ENCODE results near the gene C15orf62. TPM values are rescaled to one million over a fixed set of nuclear protein-coding genes. Genes with fewer than 3 reads are reported as not detected.

C15orf62 gene
- total and polyA plus RNA-seq, 5 donors, result 0.17 to 0.41 (median 0.28) TPM

- no peak for DNase-seq
- intact Hi-C loops (cut with DNase I), result no loop called here
- ATAC-seq, result peak in 1 of 2 donors; percentile 26
- WGBS, result 83% methylated on average over 17 of the region's 17 CpGs
- Histone ChIP-seq H3K4me3 (ENCODE audit: low read length) (no peak overlapping the region), H3K4me1 (ENCODE audit: control insufficient read depth, insufficient read depth, low read length) (peaks cover 3% of the 10 kb centered on the region), H3K9me3 (ENCODE audit: control insufficient read depth, low read length) (no peaks in the 10 kb centered on the region), H3K27ac (ENCODE audit: low read length) (no peak overlapping the region), H3K27me3 (ENCODE audit: control insufficient read depth, insufficient read depth) (no peaks in the 10 kb centered on the region)
These were observed 454 bp downstream of the C15orf62 start for GRCh38 chr15:40770147-40770721.

- H3K4me1 ChIP-seq (ENCODE audit: control insufficient read depth, insufficient read depth, low read length), result peaks cover 3% of the 10 kb centered on the region
- H3K27me3 ChIP-seq (ENCODE audit: control insufficient read depth, insufficient read depth), result no peaks in the 10 kb centered on the region
- WGBS, result 94% methylated on average over 5 of the region's 5 CpGs
- DNase-seq (no peak), ATAC-seq (no peak)
- no peak overlapping the region for H3K27ac ChIP-seq (ENCODE audit: low read length)
- no peaks in the 10 kb centered on the region for H3K9me3 ChIP-seq (ENCODE audit: control insufficient read depth, low read length)
- intact Hi-C loops (cut with DNase I), result no loop called here
- H3K4me3 ChIP-seq (ENCODE audit: low read length), result no peak overlapping the region
These were observed 1.5 kb downstream of the C15orf62 start for GRCh38 chr15:40771242-40771641.

- peaks cover 3% of the 10 kb centered on the region for H3K4me1 ChIP-seq (ENCODE audit: control insufficient read depth, insufficient read depth, low read length)
- H3K9me3 ChIP-seq (ENCODE audit: control insufficient read depth, low read length), result no peaks in the 10 kb centered on the region
- intact Hi-C loops (cut with DNase I), result no loop called here
- DNase-seq, result peak in 1 of 3 donors; percentile 45
- no peak overlapping the region for H3K4me3 ChIP-seq (ENCODE audit: low read length)
- whole genome bisulfite sequencing, result 91% methylated on average over 13 of the region's 13 CpGs
- no peak for ATAC-seq
- H3K27me3 ChIP-seq (ENCODE audit: control insufficient read depth, insufficient read depth), result no peaks in the 10 kb centered on the region
- no peak overlapping the region for H3K27ac ChIP-seq (ENCODE audit: low read length)
These were observed 2.2 kb downstream of the C15orf62 start for GRCh38 chr15:40772014-40772413.

- no peak overlapping the region for H3K4me3 ChIP-seq (ENCODE audit: low read length)
- no peak for ATAC-seq
These were observed 3.7 kb downstream of the C15orf62 start for GRCh38 chr15:40773496-40773895.

GRCh38 chr15:40773902-40774301, 4.1 kb downstream of the C15orf62 start:
- intact Hi-C loops (cut with DNase I), result no loop called here
- Histone ChIP-seq H3K27ac (ENCODE audit: low read length) (no peak overlapping the region), H3K9me3 (ENCODE audit: control insufficient read depth, low read length) (no peaks in the 10 kb centered on the region), H3K4me1 (ENCODE audit: control insufficient read depth, insufficient read depth, low read length) (peaks cover 3% of the 10 kb centered on the region), H3K27me3 (ENCODE audit: control insufficient read depth, insufficient read depth) (no peaks in the 10 kb centered on the region), H3K4me3 (ENCODE audit: low read length) (no peak overlapping the region)
- ATAC-seq, result no peak
- 93% methylated on average over 6 of the region's 6 CpGs for WGBS
- DNase-seq, result no peak

More at GRCh38 chr15:40773496-40773895, 3.7 kb downstream of the C15orf62 start:
- Histone ChIP-seq H3K27ac (ENCODE audit: low read length) (no peak overlapping the region), H3K9me3 (ENCODE audit: control insufficient read depth, low read length) (no peaks in the 10 kb centered on the region), H3K27me3 (ENCODE audit: control insufficient read depth, insufficient read depth) (no peaks in the 10 kb centered on the region), H3K4me1 (ENCODE audit: control insufficient read depth, insufficient read depth, low read length) (peaks cover 3% of the 10 kb centered on the region)
- WGBS, result 90% methylated on average over 8 of the region's 8 CpGs
- no peak for DNase-seq
- intact Hi-C loops (cut with DNase I), result no loop called here

GRCh38 chr15:40775007-40775406, 5.2 kb downstream of the C15orf62 start:
- DNase-seq, result no peak
- 94% methylated on average over 10 of the region's 10 CpGs for WGBS
- no peaks in the 10 kb centered on the region for H3K9me3 ChIP-seq (ENCODE audit: control insufficient read depth, low read length)
- ATAC-seq, result no peak
- no peak overlapping the region for H3K4me3 ChIP-seq (ENCODE audit: low read length)
- no peak overlapping the region for H3K27ac ChIP-seq (ENCODE audit: low read length)
- no peaks in the 10 kb centered on the region for H3K27me3 ChIP-seq (ENCODE audit: control insufficient read depth, insufficient read depth)
- intact Hi-C loops (cut with DNase I), result no loop called here
- H3K4me1 ChIP-seq (ENCODE audit: control insufficient read depth, insufficient read depth, low read length), result peaks cover under 1% of the 10 kb centered on the region

- Histone ChIP-seq H3K9me3 (ENCODE audit: control insufficient read depth, low read length) (no peaks in the 10 kb centered on the region), H3K4me3 (ENCODE audit: low read length) (no peak overlapping the region), H3K4me1 (ENCODE audit: control insufficient read depth, insufficient read depth, low read length) (no peaks in the 10 kb centered on the region), H3K27ac (ENCODE audit: low read length) (no peak overlapping the region), H3K27me3 (ENCODE audit: control insufficient read depth, insufficient read depth) (no peaks in the 10 kb centered on the region)
- intact Hi-C loops (cut with DNase I), result no loop called here
- 94% methylated on average over 14 of the region's 14 CpGs for WGBS
- ATAC-seq (no peak), DNase-seq (no peak)
These were observed 6.2 kb downstream of the C15orf62 start for GRCh38 chr15:40775740-40776536.

- H3K27me3 ChIP-seq (ENCODE audit: control insufficient read depth, insufficient read depth), result no peaks in the 10 kb centered on the region
- H3K4me3 ChIP-seq (ENCODE audit: low read length), result no peak overlapping the region
- H3K9me3 ChIP-seq (ENCODE audit: control insufficient read depth, low read length), result no peaks in the 10 kb centered on the region
- intact Hi-C loops (cut with DNase I), result no loop called here
- WGBS, result 82% methylated on average over 11 of the region's 11 CpGs
- no peak for DNase-seq
- peak in 1 of 2 donors; percentile 14 for ATAC-seq
- no peak overlapping the region for H3K27ac ChIP-seq (ENCODE audit: low read length)
- H3K4me1 ChIP-seq (ENCODE audit: control insufficient read depth, insufficient read depth, low read length), result no peaks in the 10 kb centered on the region
These were observed 6.9 kb downstream of the C15orf62 start for GRCh38 chr15:40776537-40777141.

GRCh38 chr15:40782609-40783227, 12.9 kb downstream of the C15orf62 start:
- intact Hi-C loops (cut with DNase I), result no loop called here
- Histone ChIP-seq H3K9me3 (ENCODE audit: control insufficient read depth, low read length) (no peaks in the 10 kb centered on the region), H3K4me3 (ENCODE audit: low read length) (no peak overlapping the region), H3K27me3 (ENCODE audit: control insufficient read depth, insufficient read depth) (no peaks in the 10 kb centered on the region), H3K27ac (ENCODE audit: low read length) (no peak overlapping the region), H3K4me1 (ENCODE audit: control insufficient read depth, insufficient read depth, low read length) (peaks cover 7% of the 10 kb centered on the region)
- DNase-seq (peak in 2 of 3 donors; percentile 69 to 77), ATAC-seq (peak; percentile 70 to 73)
- 66% methylated on average over 8 of the region's 8 CpGs for WGBS

- H3K4me3 ChIP-seq (ENCODE audit: low read length), result no peak overlapping the region
- no peaks in the 10 kb centered on the region for H3K9me3 ChIP-seq (ENCODE audit: control insufficient read depth, low read length)
- H3K27ac ChIP-seq (ENCODE audit: low read length), result no peak overlapping the region
- ATAC-seq (no peak), DNase-seq (no peak)
- intact Hi-C loops (cut with DNase I), result no loop called here
- 64% methylated on average over 3 of the region's 3 CpGs for WGBS
- peaks cover 7% of the 10 kb centered on the region for H3K4me1 ChIP-seq (ENCODE audit: control insufficient read depth, insufficient read depth, low read length)
- no peaks in the 10 kb centered on the region for H3K27me3 ChIP-seq (ENCODE audit: control insufficient read depth, insufficient read depth)
These were observed 15.4 kb downstream of the C15orf62 start for GRCh38 chr15:40785164-40785563.

- Histone ChIP-seq H3K27me3 (ENCODE audit: control insufficient read depth, insufficient read depth) (no peaks in the 10 kb centered on the region), H3K4me1 (ENCODE audit: control insufficient read depth, insufficient read depth, low read length) (peaks cover 7% of the 10 kb centered on the region), H3K4me3 (ENCODE audit: low read length) (no peak overlapping the region), H3K27ac (ENCODE audit: low read length) (no peak overlapping the region), H3K9me3 (ENCODE audit: control insufficient read depth, low read length) (no peaks in the 10 kb centered on the region)
- no peak for DNase-seq
- intact Hi-C loops (cut with DNase I), result no loop called here
- 92% methylated on average over 2 of the region's 2 CpGs for WGBS
- ATAC-seq, result no peak
These were observed 16.0 kb downstream of the C15orf62 start for GRCh38 chr15:40785814-40786213.

Data from right cardiac atrium (tissue), 5 donors.